ENCODE results near the gene HIVEP3.

DNA sequence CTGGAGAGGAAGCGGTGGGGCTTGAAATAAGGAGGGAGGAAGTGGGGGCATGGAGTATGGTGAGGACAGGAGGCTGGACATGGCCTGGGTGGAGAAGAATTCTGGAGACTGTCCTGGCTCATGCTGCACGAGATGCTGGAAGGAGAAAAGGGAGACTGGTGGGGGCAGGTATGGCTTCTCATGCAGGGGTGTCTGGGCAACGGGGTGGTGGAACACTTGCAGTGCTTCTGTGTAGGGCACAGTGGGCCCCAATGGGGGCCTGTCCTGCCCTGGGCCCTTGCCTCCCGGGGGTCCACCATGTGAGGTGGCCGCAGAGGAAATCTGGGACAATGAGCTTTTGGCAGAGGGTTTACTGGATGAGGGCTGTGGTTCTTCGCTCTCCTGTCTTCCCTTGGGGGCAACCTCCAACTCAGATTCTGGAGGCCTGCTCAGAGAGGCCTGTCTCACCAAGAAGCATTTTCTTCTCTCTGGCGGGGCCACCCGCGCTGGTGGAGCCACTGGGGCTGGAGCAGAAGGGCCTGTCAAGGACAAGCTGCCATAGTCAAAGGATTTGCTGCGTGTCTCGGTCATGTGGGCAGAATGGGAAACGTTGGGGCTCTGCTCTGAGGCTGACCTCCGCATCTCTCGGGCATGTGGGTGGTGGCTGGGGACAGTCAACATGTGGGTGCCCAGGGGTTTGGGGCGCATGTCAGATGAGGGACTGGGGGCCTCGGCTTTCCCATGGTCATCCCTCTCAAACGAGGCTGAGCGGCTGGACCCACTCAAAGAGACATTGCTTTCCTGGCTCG is 337.3 kb downstream of the HIVEP3 start:
- TF ChIP-seq, protein P1, sequence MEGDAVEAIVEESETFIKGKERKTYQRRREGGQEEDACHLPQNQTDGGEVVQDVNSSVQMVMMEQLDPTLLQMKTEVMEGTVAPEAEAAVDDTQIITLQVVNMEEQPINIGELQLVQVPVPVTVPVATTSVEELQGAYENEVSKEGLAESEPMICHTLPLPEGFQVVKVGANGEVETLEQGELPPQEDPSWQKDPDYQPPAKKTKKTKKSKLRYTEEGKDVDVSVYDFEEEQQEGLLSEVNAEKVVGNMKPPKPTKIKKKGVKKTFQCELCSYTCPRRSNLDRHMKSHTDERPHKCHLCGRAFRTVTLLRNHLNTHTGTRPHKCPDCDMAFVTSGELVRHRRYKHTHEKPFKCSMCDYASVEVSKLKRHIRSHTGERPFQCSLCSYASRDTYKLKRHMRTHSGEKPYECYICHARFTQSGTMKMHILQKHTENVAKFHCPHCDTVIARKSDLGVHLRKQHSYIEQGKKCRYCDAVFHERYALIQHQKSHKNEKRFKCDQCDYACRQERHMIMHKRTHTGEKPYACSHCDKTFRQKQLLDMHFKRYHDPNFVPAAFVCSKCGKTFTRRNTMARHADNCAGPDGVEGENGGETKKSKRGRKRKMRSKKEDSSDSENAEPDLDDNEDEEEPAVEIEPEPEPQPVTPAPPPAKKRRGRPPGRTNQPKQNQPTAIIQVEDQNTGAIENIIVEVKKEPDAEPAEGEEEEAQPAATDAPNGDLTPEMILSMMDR (IDR thresholded peaks at IDR 0.05) = no peak
- no peak for TF ChIP-seq POLR2A (IDR thresholded peaks at IDR 0.05)

All from esophagus squamous epithelium (tissue), 4 donors.